ENCODE measurements around the gene RSPO3.

DNA sequence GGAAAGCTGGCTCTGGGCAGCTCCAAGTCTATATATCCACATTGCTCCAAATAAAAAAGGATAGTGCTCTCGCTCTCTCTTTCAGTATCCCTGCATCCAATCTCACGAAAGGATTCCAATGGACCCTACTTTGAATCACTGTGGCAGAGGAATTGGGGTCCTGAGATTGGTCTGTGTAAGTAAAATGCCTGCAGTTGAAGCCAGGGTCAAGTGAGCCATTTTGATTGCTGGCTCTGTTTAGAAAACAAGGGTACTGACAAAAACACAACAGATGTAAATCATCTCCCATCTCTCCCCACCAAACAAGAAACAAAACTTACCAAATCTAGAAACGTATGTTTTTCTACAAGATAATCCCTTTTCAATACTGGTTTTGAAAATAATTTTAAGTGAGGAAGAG, 45.6 kb downstream of the RSPO3 start:
- TF ChIP-seq CTCF (conservative IDR thresholded peaks at IDR 0.05; ENCODE audit: low read length): no peak
- TF ChIP-seq EZH2phosphoT487 (IDR thresholded peaks at IDR 0.05; ENCODE audit: borderline replicate concordance): no peak
